Regular cardiac myocyte (primary cell): Measurements from ENCODE around the gene LAMP5. TPM values are rescaled to one million over a fixed set of nuclear protein-coding genes. Genes with fewer than 3 reads are reported as not detected.

ENCODE experiments used
- total RNA-seq: library from RNA; depleted of rRNA; stranded (reverse); fragments of >200 nt; gene quantifications from 2 replicates; pipeline ENCODE4 v1.2.3, GENCODE V29; 2014

The LAMP5 gene
- 0.19 TPM in 1 of 2 replicates, not detected in the other for total RNA-seq

GRCh38 chr20:9514461-9515213 lies at the start of gene LAMP5:
Gene LAMP5 (plus strand): TSS chr20:9514590. CDS start chr20:9514853, 263 bp downstream.

